GF-D8 (cell line): ENCODE data around the gene LILRA6.
"Not testable (repeated sequence)": the region's sequence is repeated elsewhere in the genome, so short reads cannot be mapped to it uniquely, and the experiment has no call there.

Experiments used
- DNase-seq: peaks from one replicate; lab custom pipeline; 2025; lab: John Stamatoyannopoulos, UW

Gene LILRA6

GRCh38 chr19:54262470-54262869, 19.9 kb upstream of the LILRA6 start:
- DNase-seq = no peak

- DNase-seq = no peak
Measured at GRCh38 chr19:54262066-54262465, 19.5 kb upstream of the LILRA6 start.

GRCh38 chr19:54257116-54257480, 14.5 kb upstream of the LILRA6 start, which contains the start of gene LILRB5:
TSS of gene LILRB5 (minus strand) at chr19:54257273. CDS start at chr19:54257193, 80 bp downstream.
- no peak for DNase-seq

GRCh38 chr19:54256250-54257115, 13.9 kb upstream of the LILRA6 start:
- no peak for DNase-seq

GRCh38 chr19:54255105-54255775, 12.7 kb upstream of the LILRA6 start:
- no peak for DNase-seq

- no peak for DNase-seq
Measured at GRCh38 chr19:54254195-54254906, 11.8 kb upstream of the LILRA6 start.

GRCh38 chr19:54253331-54254194, 11.0 kb upstream of the LILRA6 start:
- no peak for DNase-seq

GRCh38 chr19:54252845-54253244, 10.3 kb upstream of the LILRA6 start:
- no peak for DNase-seq

GRCh38 chr19:54252243-54252642, 9.7 kb upstream of the LILRA6 start:
- no peak for DNase-seq

GRCh38 chr19:54248016-54248601, 5.5 kb upstream of the LILRA6 start:
- DNase-seq = peak; percentile 65

- no peak for DNase-seq
Measured at GRCh38 chr19:54247106-54247930, 4.7 kb upstream of the LILRA6 start.

GRCh38 chr19:54245936-54246335, 3.3 kb upstream of the LILRA6 start:
- DNase-seq = no peak

- DNase-seq = not testable (repeated sequence)
Measured at GRCh38 chr19:54243809-54244208, 1.2 kb upstream of the LILRA6 start.

GRCh38 chr19:54242234-54242633, 356 bp downstream of the LILRA6 start:
- DNase-seq = not testable (repeated sequence)

- not testable (repeated sequence) for DNase-seq
Measured at GRCh38 chr19:54240372-54241336, 1.9 kb downstream of the LILRA6 start.

GRCh38 chr19:54239491-54240371, 2.9 kb downstream of the LILRA6 start:
- not testable (repeated sequence) for DNase-seq

- DNase-seq = no peak
Measured at GRCh38 chr19:54233941-54234340, 8.6 kb downstream of the LILRA6 start.
